Measurements from ENCODE around the gene RPL10A.
"Not testable (repeated sequence)": the region's sequence is repeated elsewhere in the genome, so short reads cannot be mapped to it uniquely, and the experiment has no call there.

Gene RPL10A

DNA sequence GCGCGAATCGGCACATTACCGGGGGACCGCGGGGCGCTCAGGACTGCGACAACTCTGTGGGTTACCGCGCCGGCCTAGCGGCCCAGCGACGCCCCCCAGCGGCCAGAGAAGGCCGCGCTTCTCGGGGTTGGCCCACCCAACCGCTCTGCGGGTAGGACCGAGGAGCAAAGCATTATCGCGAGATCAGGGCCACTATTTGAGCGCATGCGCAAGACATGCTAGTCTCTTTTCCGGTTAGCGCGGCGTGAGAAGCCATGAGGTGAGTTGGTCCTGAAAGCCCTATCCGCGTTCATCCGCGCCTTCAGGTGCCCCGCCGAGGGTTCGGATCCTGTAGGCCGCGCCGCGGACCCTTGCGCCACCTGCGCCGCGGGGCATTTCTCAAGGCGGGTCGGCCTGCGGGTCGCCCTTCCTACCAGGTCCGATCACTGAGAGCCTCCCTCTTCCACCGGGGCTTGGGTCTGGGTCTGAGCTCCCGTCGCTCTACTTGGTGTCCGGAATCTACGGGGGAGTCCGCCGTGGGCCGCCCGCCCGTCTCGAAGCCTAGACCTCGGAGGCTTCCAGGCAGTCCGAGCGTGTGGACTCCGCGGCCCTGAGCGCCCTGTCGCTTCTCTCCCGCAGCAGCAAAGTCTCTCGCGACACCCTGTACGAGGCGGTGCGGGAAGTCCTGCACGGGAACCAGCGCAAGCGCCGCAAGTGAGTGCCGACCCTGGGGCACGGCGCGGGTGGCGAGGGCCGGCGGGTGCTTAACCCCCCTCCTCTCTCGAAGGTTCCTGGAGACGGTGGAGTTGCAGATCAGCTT, at the start of gene RPL10A:
TSS of gene RPL10A (plus strand) at position 221 of the 799 bp plus-strand sequence. CDS start at position 255, 34 bp downstream.
- DNase-seq: peak; percentile 91

DNA sequence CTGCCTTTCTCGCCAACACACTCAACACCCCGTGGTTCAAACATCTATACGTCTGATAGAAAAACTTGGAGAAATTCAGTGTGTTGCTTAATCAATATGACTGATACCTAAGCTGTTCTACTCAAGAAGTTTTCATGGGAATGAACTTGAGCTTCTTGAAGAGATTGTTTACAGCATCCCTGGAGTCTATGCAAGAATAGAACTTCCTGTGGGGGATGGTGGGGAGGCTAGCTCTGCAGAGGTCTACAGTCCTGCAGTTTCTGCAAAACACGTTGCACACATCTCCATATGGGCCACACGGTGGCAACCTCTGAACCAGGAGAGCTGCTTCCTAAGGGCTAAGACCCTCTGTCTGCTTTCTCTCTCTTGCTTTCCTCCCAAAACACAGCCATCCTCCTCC, 48.8 kb upstream of the RPL10A start:
- DNase-seq: no peak

- DNase-seq: no peak
Observed at GRCh38 chr6:35419961-35420360, 48.2 kb upstream of the RPL10A start.

DNA sequence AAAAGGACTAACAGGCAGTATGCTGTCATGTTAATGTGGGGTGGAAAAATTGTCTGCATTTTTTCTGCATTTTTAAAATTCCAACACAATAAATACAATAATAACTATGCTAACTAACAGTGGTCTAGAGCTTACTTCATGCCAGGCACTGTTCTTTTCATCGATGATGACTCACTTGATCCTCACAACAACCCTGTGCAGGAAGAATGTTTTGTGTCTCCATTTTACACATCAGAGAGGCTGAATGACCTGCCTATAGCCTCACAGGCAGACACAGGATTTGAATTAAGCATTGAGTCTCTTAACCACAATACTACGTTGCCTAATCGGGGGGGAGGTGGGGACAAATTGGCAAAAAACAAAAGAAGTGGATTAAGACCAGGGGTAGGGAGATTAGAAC, 42.9 kb upstream of the RPL10A start:
- no peak for DNase-seq

DNA sequence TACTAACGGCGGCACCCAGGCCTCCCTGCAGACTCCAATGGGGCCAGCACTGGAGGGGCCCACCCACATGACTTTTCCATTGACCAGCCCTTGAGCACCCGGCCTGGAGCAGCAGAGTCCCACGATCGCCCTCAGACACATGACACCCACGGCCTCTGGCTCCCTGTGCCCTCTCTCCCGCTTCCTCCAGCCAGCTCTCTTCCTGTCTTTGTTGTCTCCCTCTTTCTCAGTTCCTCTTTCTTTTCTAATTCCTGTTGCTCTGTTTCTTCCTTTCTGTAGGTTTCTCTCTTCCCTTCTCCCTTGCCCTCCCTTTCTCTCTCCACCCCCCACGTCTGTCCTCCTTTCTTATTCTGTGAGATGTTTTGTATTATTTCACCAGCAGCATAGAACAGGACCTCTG, 42.1 kb upstream of the RPL10A start:
- DNase-seq: no peak

GRCh38 chr6:35427435-35427834, 40.8 kb upstream of the RPL10A start:
- no peak for DNase-seq

- no peak for DNase-seq
Observed at GRCh38 chr6:35427851-35428321, 40.3 kb upstream of the RPL10A start.

GRCh38 chr6:35428421-35429149, 39.6 kb upstream of the RPL10A start:
- no peak for DNase-seq

- no peak for DNase-seq
Observed at GRCh38 chr6:35429463-35429862, 38.7 kb upstream of the RPL10A start.

DNA sequence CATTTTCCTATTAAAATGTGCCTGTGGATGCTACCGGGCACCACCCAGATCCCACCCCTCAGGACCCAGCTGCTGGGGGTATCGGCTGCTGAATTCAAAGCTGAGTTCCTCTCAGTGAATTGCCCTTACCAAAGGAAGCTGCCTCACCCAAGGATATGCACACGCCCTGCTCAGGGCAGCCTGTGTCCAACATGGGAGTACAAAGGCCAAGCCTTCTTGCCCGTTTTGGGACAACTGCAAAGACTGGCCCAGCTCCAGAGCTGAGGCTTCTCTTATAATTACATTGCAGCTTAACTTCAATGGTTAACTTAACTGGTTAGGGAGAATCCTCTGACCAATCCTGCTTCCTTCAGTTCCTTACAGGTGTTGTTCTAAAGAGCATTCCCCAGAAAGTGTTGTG, 35.9 kb upstream of the RPL10A start:
- no peak for DNase-seq

DNA sequence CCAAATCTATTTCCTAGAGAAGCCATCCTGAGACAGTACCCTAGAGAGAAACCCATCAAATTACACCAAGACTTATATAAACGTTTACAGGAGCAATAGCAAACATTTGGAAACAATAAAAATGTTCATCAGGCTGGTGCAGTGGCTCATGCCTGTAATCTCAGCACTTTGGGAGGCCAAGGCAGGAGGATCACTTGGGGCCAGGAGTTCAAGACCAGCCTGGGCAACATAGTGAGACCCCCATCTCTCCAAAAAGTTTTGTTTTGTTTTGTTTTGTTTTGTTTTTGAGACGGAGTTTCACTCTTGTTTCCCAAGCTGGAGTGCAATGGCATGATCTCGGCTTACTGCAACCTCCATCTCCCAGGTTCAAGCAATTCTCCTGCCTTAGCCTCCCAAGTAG, 35.5 kb upstream of the RPL10A start:
- not testable (repeated sequence) for DNase-seq

DNA sequence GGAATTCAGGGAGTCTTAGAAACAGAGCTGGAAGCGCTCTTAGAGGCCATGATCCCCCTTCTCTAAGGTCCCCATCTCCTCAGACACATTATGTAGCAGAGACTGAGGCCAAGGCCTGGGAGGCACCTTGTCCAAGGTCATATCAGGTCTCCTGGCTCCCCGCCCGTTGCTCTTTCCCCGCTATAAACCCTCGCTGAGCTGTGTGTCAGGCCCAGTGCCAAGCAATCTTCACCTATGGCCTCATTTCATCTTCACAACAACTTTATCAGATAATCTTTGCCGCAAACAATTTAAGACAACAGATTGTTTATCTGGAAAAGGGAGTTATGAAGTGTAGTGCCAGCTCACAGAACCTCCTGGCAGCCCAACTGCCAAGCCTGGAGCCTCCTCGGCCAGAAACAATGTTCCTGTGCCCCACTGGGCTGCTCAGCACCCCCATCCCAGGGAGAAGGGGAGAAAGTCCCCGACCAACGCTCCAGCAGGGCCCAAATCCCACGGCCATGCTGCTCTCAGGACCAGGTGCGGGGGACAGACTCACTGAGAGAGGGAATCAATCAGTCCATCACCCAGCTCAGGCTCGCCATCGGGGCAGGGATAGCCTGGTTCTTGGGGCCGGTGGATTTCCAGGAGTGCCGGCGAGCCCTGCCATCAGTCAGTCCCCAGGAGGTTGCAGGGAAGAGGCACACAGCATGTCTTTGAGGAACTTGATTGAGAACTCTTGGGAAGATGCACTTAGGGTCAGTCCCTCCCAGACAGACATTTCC, 32.9 kb upstream of the RPL10A start:
- no peak for DNase-seq

GRCh38 chr6:35436071-35436857, 31.9 kb upstream of the RPL10A start:
- no peak for DNase-seq

DNA sequence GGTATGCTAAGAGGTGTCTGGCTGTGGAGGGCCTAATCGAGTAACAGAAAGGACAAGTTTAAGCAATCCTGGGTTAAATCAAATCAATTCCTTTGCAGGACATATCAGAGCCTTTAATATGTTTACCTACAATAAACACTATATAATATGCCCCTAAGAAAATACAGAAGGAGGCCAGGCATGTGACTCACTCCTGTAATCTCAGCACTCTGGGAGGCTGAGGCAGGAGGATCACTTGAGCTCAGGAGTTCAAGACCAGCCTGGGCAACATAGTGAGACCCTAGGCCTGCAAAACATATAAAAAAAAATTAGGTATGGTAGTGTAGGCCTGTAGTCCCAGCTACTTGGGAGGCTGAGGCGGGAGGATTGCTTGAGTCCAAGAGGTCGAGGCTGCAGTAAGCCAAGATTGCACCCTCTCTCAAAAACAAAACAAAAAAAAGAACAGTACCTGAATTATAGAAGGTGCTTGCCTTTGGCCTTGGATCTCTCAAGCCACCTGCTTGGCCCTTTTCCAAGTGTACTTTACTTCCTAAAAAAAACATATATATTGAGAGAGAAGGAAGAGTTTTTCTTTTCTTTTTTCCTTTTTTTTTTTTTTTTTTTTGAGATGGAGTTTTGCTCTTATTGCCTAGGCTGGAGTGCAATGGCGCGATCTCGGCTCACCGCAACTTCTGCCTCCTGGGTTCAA, 29.7 kb upstream of the RPL10A start:
- DNase-seq: not testable (repeated sequence)

- DNase-seq: no peak
Observed at GRCh38 chr6:35439308-35439707, 28.9 kb upstream of the RPL10A start.

DNA sequence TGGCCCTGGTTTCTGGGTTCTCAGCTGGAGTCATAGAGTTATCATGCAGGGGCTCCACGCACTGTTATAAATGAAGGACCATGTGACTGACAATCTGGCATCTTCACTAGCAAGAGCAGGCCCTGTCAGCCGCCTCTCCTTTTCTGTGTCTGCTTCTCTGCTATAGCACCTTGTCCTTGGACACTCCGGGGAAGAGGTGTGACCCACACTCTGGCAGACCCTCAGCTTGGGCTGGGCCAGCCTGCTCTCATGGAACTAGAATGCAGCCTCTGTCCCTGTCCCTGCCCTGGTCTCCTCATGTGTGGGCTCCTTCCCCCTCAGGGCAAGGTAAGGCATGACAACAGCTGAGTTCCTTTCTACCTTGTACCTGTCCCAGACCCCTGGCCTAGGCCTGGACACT, 27.0 kb upstream of the RPL10A start:
- DNase-seq: no peak

DNA sequence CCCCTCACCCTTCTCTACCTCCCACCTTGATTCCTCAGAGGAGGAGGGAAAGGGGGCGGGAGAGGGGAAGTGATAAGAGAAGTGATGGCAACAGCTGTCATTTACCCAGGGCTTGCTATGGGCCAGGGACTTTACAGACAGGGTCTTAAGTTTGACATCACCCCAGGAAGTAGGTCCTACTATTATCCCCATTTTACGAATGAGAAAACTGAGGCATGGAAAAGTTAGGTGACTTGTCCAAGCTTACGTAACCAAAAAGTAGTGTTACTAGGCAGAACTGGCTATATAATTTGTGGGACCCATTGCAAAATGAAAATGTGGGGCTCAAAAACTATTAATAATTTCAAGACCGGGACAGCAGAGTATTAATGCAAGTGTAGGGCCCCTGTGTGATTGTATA, 26.6 kb upstream of the RPL10A start:
- DNase-seq: no peak

- DNase-seq: no peak
Observed at GRCh38 chr6:35442693-35443092, 25.5 kb upstream of the RPL10A start.

GRCh38 chr6:35443341-35444030, 24.7 kb upstream of the RPL10A start:
- DNase-seq: no peak

- DNase-seq: no peak
Observed at GRCh38 chr6:35445691-35446090, 22.5 kb upstream of the RPL10A start.

GRCh38 chr6:35448191-35448590, 20.0 kb upstream of the RPL10A start:
- no peak for DNase-seq
